ENCODE measurements around the gene PPP2R2C. TPM values are rescaled to one million over a fixed set of nuclear protein-coding genes. Genes with fewer than 3 reads are reported as not detected.

Gene PPP2R2C
- total and polyA plus RNA-seq, 7 experiments from 2014 or later: not detected

GRCh38 chr4:6502147-6502546 lies 29.7 kb upstream of the PPP2R2C start:
- no peak for DNase-seq
- Mint-ChIP-seq H3K9me3 (peaks cover 11 to 44% (median 23%) of the 10 kb centered on the region in 11 donors), H3K4me3 (no peak overlapping the region), H3K27ac (no peak overlapping the region), H3K27me3 (peaks cover 0 to 49% (median 36%) of the 10 kb centered on the region in 5 donors), H3K4me1 (peaks cover 0 to 1% (median 0%) of the 10 kb centered on the region in 7 donors), H3K36me3 (peaks cover 0 to 13% (median 4%) of the 10 kb centered on the region in 5 donors)
- Histone ChIP-seq H3K4me3 (ENCODE audit: low read length) (no peak overlapping the region), H3K36me3 (ENCODE audit: control insufficient read depth in 2 of 3, insufficient read depth in 3 of 3, low read length in 3 of 3) (no peaks in the 10 kb centered on the region), H3K27ac (ENCODE audit: low read depth, low read length) (no peak overlapping the region), H3K9me3 (ENCODE audit: control insufficient read depth in 2 of 3, low read length in 3 of 3) (peaks cover 0 to 15% (median 0%) of the 10 kb centered on the region in 3 experiments), H3K27me3 (ENCODE audit: control insufficient read depth in 2 of 2, insufficient read depth in 2 of 2, low read length in 2 of 2) (peaks cover 0 to 4% of the 10 kb centered on the region in 2 donors), H3K4me1 (ENCODE audit: control insufficient read depth in 2 of 2, insufficient read depth in 2 of 2, low read length in 2 of 2) (no peaks in the 10 kb centered on the region)
- intact Hi-C loops (cut with micrococcal nuclease): no loop called here
- ATAC-seq: no peak
- POLR2A ChIA-PET: no interaction called here
- CTCF ChIA-PET: no interaction called here

- H3K27me3 Mint-ChIP-seq: peaks cover 0 to 49% (median 36%) of the 10 kb centered on the region in 5 donors
- ATAC-seq (no peak), DNase-seq (no peak)
- Histone ChIP-seq H3K4me1 (ENCODE audit: control insufficient read depth in 2 of 2, insufficient read depth in 2 of 2, low read length in 2 of 2) (no peaks in the 10 kb centered on the region), H3K9me3 (ENCODE audit: control insufficient read depth in 2 of 3, low read length in 3 of 3) (peaks cover 0 to 15% (median 0%) of the 10 kb centered on the region in 3 experiments), H3K27ac (ENCODE audit: low read depth, low read length) (no peak overlapping the region), H3K4me3 (ENCODE audit: low read length) (no peak overlapping the region), H3K27me3 (ENCODE audit: control insufficient read depth in 2 of 2, insufficient read depth in 2 of 2, low read length in 2 of 2) (peaks cover 0 to 4% of the 10 kb centered on the region in 2 donors), H3K36me3 (ENCODE audit: control insufficient read depth in 2 of 3, insufficient read depth in 3 of 3, low read length in 3 of 3) (no peaks in the 10 kb centered on the region)
- ChIA-PET POLR2A (no interaction called here), CTCF (no interaction called here)
- peaks cover 0 to 1% (median 0%) of the 10 kb centered on the region in 7 donors for H3K4me1 Mint-ChIP-seq
- peak overlapping the region in 1 of 10 donors; percentile 52 for H3K4me3 Mint-ChIP-seq
- peaks cover 10 to 36% (median 16%) of the 10 kb centered on the region in 11 donors for H3K9me3 Mint-ChIP-seq
- H3K36me3 Mint-ChIP-seq: peaks cover 0 to 8% (median 4%) of the 10 kb centered on the region in 5 donors
- intact Hi-C loops (cut with micrococcal nuclease): no loop called here
- no peak overlapping the region for H3K27ac Mint-ChIP-seq
Measured at GRCh38 chr4:6501171-6501570, 28.8 kb upstream of the PPP2R2C start.

DNA sequence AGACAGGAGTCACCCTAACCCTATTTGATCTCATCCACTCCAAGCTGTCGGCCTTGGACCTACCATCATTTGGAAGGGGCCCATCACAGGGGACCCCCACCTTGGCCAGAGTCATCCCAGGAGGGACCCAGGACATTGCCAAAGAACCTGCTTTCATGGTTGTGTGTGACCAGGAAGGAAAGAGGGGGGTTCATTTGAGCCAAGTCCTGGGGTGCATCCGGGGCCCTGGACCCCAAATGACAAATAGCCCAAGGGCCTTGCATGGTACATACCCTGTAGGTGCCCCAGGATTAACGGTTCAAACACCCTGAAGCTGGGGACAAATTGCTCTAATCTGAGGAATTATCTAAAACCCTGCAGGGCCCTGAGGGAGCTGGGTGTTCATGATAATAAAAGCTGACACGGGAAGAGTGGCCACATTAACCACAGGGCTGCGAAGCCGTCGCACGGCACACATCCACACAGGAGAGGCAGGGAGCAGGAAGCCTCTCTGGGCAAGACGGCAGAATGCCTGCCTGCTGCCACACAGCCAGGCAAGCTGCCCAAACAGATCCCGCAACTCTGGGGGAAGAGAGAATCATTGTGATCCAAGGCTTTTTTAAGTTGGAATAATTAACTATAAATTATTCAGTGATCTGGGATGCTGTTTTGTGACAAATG lies 28.2 kb upstream of the PPP2R2C start:
- H3K27ac ChIP-seq (ENCODE audit: low read depth, low read length): no peak overlapping the region
- peaks cover 0 to 15% (median 0%) of the 10 kb centered on the region in 3 experiments for H3K9me3 ChIP-seq (ENCODE audit: control insufficient read depth in 2 of 3, low read length in 3 of 3)
- ChIA-PET POLR2A (no interaction called here), CTCF (no interaction called here)
- H3K36me3 Mint-ChIP-seq: peaks cover 0 to 8% (median 4%) of the 10 kb centered on the region in 5 donors
- H3K4me1 Mint-ChIP-seq: peaks cover 0 to 1% (median 0%) of the 10 kb centered on the region in 7 donors
- H3K27me3 Mint-ChIP-seq: peaks cover 0 to 54% (median 35%) of the 10 kb centered on the region in 5 donors
- peaks cover 0 to 4% of the 10 kb centered on the region in 2 donors for H3K27me3 ChIP-seq (ENCODE audit: control insufficient read depth in 2 of 2, insufficient read depth in 2 of 2, low read length in 2 of 2)
- H3K9me3 Mint-ChIP-seq: peaks cover 8 to 33% (median 15%) of the 10 kb centered on the region in 11 donors
- H3K4me3 Mint-ChIP-seq: no peak overlapping the region
- H3K36me3 ChIP-seq (ENCODE audit: control insufficient read depth in 2 of 3, insufficient read depth in 3 of 3, low read length in 3 of 3): no peaks in the 10 kb centered on the region
- ATAC-seq: no peak
- intact Hi-C loops (cut with micrococcal nuclease): no loop called here
- H3K4me3 ChIP-seq (ENCODE audit: low read length): no peak overlapping the region
- no peak overlapping the region for H3K27ac Mint-ChIP-seq
- DNase-seq: no peak
- H3K4me1 ChIP-seq (ENCODE audit: control insufficient read depth in 2 of 2, insufficient read depth in 2 of 2, low read length in 2 of 2): no peaks in the 10 kb centered on the region

DNA sequence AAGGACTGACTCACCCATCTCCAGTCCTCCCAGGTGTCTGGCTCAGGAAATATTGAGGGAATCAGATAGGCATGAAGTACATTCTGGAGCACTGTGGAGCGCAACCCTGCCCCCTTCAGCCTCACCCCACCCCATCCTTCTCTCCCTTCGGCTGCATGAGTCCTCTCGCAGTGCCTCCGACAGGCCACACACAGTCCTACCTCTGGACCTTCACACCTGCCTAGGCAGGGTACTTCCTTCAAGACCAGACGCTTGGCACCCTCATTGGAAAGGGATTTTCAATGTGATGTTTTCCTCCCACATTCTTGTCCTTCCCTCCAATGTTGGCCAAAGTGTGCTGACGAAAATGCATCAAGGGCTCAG lies 26.8 kb upstream of the PPP2R2C start:
- Mint-ChIP-seq H3K4me3 (no peak overlapping the region), H3K27me3 (peaks cover 2 to 59% (median 34%) of the 10 kb centered on the region in 5 donors), H3K27ac (no peak overlapping the region), H3K36me3 (peaks cover 0 to 8% (median 4%) of the 10 kb centered on the region in 5 donors), H3K9me3 (peaks cover 3 to 20% (median 12%) of the 10 kb centered on the region in 11 donors), H3K4me1 (peaks cover 0 to 1% (median 0%) of the 10 kb centered on the region in 7 donors)
- H3K27me3 ChIP-seq (ENCODE audit: control insufficient read depth in 2 of 2, insufficient read depth in 2 of 2, low read length in 2 of 2): peaks cover 0 to 4% of the 10 kb centered on the region in 2 donors
- H3K27ac ChIP-seq (ENCODE audit: low read depth, low read length): no peak overlapping the region
- intact Hi-C loops (cut with micrococcal nuclease): no loop called here
- ChIA-PET CTCF (no interaction called here), POLR2A (no interaction called here)
- ATAC-seq (no peak), DNase-seq (no peak)
- H3K36me3 ChIP-seq (ENCODE audit: control insufficient read depth in 2 of 3, insufficient read depth in 3 of 3, low read length in 3 of 3): no peaks in the 10 kb centered on the region
- no peaks in the 10 kb centered on the region for H3K4me1 ChIP-seq (ENCODE audit: control insufficient read depth in 2 of 2, insufficient read depth in 2 of 2, low read length in 2 of 2)
- peaks cover 0 to 9% (median 0%) of the 10 kb centered on the region in 3 experiments for H3K9me3 ChIP-seq (ENCODE audit: control insufficient read depth in 2 of 3, low read length in 3 of 3)
- H3K4me3 ChIP-seq (ENCODE audit: low read length): no peak overlapping the region

DNA sequence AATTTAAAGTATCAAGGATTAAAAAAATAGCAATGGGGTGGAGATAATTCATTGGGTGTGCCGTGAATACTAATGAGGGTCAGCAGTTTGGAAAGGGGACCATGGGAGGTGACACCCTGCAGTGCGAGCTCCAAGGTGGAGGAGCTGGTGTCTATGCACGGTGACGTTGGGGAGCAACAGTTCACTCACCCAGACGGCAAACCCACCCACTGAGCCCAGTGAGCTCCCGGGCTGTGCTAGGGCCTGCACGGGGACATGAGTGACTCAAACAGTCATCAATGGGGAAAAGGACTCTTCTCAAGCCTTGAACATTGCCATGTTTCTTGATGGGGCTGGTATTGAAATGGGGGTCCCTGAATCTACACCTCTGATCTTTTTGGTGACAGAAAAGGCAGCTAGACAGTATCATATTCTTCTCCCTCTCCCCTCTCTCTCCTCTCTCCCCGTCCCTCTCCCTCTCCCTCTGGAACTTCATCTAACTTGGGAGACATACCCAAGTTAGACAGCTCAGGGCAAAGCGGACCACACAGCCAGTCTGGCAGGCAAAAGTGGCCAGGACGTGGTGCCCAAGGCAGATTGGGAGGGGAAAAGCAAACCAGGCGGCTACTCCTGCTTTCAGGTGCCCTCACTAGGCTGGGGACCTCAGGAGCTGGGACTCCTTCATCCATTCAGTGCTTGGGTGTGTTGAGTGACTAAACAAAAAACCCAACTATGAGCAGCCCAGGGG lies 26.3 kb upstream of the PPP2R2C start:
- Histone ChIP-seq H3K4me3 (ENCODE audit: low read length) (no peak overlapping the region), H3K9me3 (ENCODE audit: control insufficient read depth in 2 of 3, low read length in 3 of 3) (peaks cover 0 to 6% (median 0%) of the 10 kb centered on the region in 3 experiments), H3K27ac (ENCODE audit: low read depth, low read length) (no peak overlapping the region), H3K27me3 (ENCODE audit: control insufficient read depth in 2 of 2, insufficient read depth in 2 of 2, low read length in 2 of 2) (peaks cover 0 to 4% of the 10 kb centered on the region in 2 donors), H3K4me1 (ENCODE audit: control insufficient read depth in 2 of 2, insufficient read depth in 2 of 2, low read length in 2 of 2) (no peaks in the 10 kb centered on the region), H3K36me3 (ENCODE audit: control insufficient read depth in 2 of 3, insufficient read depth in 3 of 3, low read length in 3 of 3) (no peaks in the 10 kb centered on the region)
- Mint-ChIP-seq H3K4me1 (peaks cover 0 to 1% (median 0%) of the 10 kb centered on the region in 7 donors), H3K27ac (no peak overlapping the region), H3K27me3 (peaks cover 2 to 61% (median 34%) of the 10 kb centered on the region in 5 donors), H3K4me3 (no peak overlapping the region), H3K9me3 (peaks cover 3 to 15% (median 9%) of the 10 kb centered on the region in 11 donors), H3K36me3 (peaks cover 0 to 4% (median 4%) of the 10 kb centered on the region in 5 donors)
- CTCF ChIA-PET: no interaction called here
- DNase-seq (no peak), ATAC-seq (no peak)
- POLR2A ChIA-PET: no interaction called here
- intact Hi-C loops (cut with micrococcal nuclease): no loop called here

GRCh38 chr4:6497796-6498195 lies 25.4 kb upstream of the PPP2R2C start:
- no peak for DNase-seq

More at GRCh38 chr4:6497796-6498195, 25.4 kb upstream of the PPP2R2C start:
- Histone ChIP-seq H3K27me3 (ENCODE audit: control insufficient read depth in 2 of 2, insufficient read depth in 2 of 2, low read length in 2 of 2) (peaks cover 0 to 4% of the 10 kb centered on the region in 2 donors), H3K36me3 (ENCODE audit: control insufficient read depth in 2 of 3, insufficient read depth in 3 of 3, low read length in 3 of 3) (no peaks in the 10 kb centered on the region), H3K9me3 (ENCODE audit: control insufficient read depth in 2 of 3, low read length in 3 of 3) (no peaks in the 10 kb centered on the region), H3K4me3 (ENCODE audit: low read length) (no peak overlapping the region), H3K27ac (ENCODE audit: low read depth, low read length) (no peak overlapping the region), H3K4me1 (ENCODE audit: control insufficient read depth in 2 of 2, insufficient read depth in 2 of 2, low read length in 2 of 2) (no peaks in the 10 kb centered on the region)
- peaks cover 0 to 3% (median 0%) of the 10 kb centered on the region in 7 donors for H3K4me1 Mint-ChIP-seq
- H3K4me3 Mint-ChIP-seq: no peak overlapping the region
- CTCF ChIA-PET: no interaction called here
- intact Hi-C loops (cut with micrococcal nuclease): no loop called here
- no peak for ATAC-seq
- POLR2A ChIA-PET: no interaction called here
- H3K27me3 Mint-ChIP-seq: peaks cover 2 to 61% (median 38%) of the 10 kb centered on the region in 5 donors
- peaks cover 0 to 2% (median 0%) of the 10 kb centered on the region in 5 donors for H3K36me3 Mint-ChIP-seq
- H3K9me3 Mint-ChIP-seq: peaks cover 0 to 11% (median 2%) of the 10 kb centered on the region in 11 donors
- H3K27ac Mint-ChIP-seq: no peak overlapping the region
